Heart left ventricle (tissue), 16 donors: ENCODE measurements around the gene IFITM5. TPM values are rescaled to one million over a fixed set of nuclear protein-coding genes. Genes with fewer than 3 reads are reported as not detected.
A peak's percentile ranks its signal among the peaks of the same experiment; 100 is the strongest.

Source experiments
- ATAC-seq, 4 donors: fragments of 200-7000 bp; cut with Tn5 transposase; one replicate each; pipeline ENCODE4 v1.9.1; 2020 to 2022; ENCODE audit warnings: moderate library complexity in 4 of 4, mild to moderate bottlenecking in 3 of 4, moderate number of reproducible peaks in 1 of 4
- DNase-seq, 5 donors: peaks; one replicate each; pipeline ENCODE4 v3.0.0-alpha.2; 2020
- H3K27ac ChIP-seq, 12 donors: fragments of 200-600 bp; sonication (generic) in 4 of 12; one replicate each; pipeline versions ENCODE4 v1.5.0 to v1.8.0; 2016 to 2022; ENCODE audit warnings: mild to moderate bottlenecking in 2 of 12
- H3K27me3 ChIP-seq, 9 donors: fragments of 200-600 bp; sonication (generic) in 2 of 9; one replicate each; pipeline versions ENCODE4 v1.5.1 to v1.8.0; 2016 to 2022; ENCODE audit warnings: mild to moderate bottlenecking in 3 of 9
- H3K36me3 ChIP-seq, 9 donors: fragments of 200-600 bp; sonication (generic) in 2 of 9; one replicate each; pipeline versions ENCODE4 v1.5.0 to v1.8.0; 2018 to 2022; ENCODE audit warnings: mild to moderate bottlenecking in 2 of 9
- H3K4me1 ChIP-seq, 12 donors: fragments of 200-600 bp; sonication (generic) in 4 of 12; one replicate each; pipeline versions ENCODE4 v1.5.0 to v1.8.0; 2016 to 2022; ENCODE audit warnings: mild to moderate bottlenecking in 3 of 12
- H3K4me3 ChIP-seq, 12 donors: fragments of 200-600 bp; sonication (generic) in 4 of 12; one replicate each; pipeline versions ENCODE4 v1.5.0 to v1.8.0; 2017 to 2022; ENCODE audit warnings: mild to moderate bottlenecking in 9 of 12, moderate library complexity in 4 of 12
- H3K9me3 ChIP-seq, 12 donors: fragments of 200-600 bp; sonication (generic) in 4 of 12; one replicate each; pipeline versions ENCODE4 v1.5.0 to v1.8.0; 2016 to 2022; ENCODE audit warnings: mild to moderate bottlenecking in 1 of 12
- POLR2A ChIP-seq, 2 donors: fragments of 450-650 bp; IDR thresholded peaks; one replicate each; pipeline ENCODE4 v1.6.1; 2017; ENCODE audit warnings: antibody characterized with exemption in 2 of 2, mild to moderate bottlenecking in 2 of 2, moderate library complexity in 2 of 2
- WGBS, 4 donors: extraction: QIAGEN DNeasy Blood & Tissue Kit in 2 of 4; methylation state at CpG; one replicate each; pipeline versions ENCODE4 v1.1.5 to v1.1.7; 2013 to 2018; 5-methylcytosine and 5-hydroxymethylcytosine counted together
- intact Hi-C, 10 donors: fragments of 100-400 bp; cut with DNase I; formaldehyde crosslinking; loops; one replicate each; pipeline versions ENCODE4 v1.11.1 to v1.14.2; 2022
- polyA plus RNA-seq, 2 donors: library from polyadenylated mRNA; stranded (reverse); fragments of 200-250 nt; gene quantifications; one replicate each; pipeline ENCODE4 v1.2.3, GENCODE V29; 2013
- total RNA-seq, 9 donors: library from RNA; depleted of rRNA in 2 of 9; stranded (reverse); fragments of >200 nt in 2 of 9; fragmentation: NEBNext Ultra II Directional in 3 of 9; extraction: Animal tissue kit (Norgen Biotek cat#: 25700) in 3 of 9; gene quantifications; one replicate each; pipeline versions ENCODE4 v1.1.0 to v1.2.4, GENCODE V29; 2016 to 2023
- TF ChIP-seq, protein P1 (sequence below), 12 donors: fragments of 200-600 bp; sonication (generic) in 4 of 12; IDR thresholded peaks; one replicate each; pipeline versions ENCODE4 v1.5.0 to v1.8.0; 2018 to 2022; ENCODE audit warnings: antibody characterized with exemption in 12 of 12, mild to moderate bottlenecking in 5 of 12
- donor health status: ischemic (EF 13 %, LVEDD 7.1; RV severe dilation, severe dysfunction).
- donor health status: healthy with polysubstance abuse.
- donor health status: DM: no; HTN: yes; CAD: no.
- donor health status: DM: no; HTN: no; CAD: no.
- donor health status: ischemic (EF 25% LVEDD 6.9; RV normal size, moderate dysfunction).
- donor health status: ischemic (EF 25% LVEDD 5.7; RV mildly dilated, moderate dysfunction).
- donor health status: healthy.
- donor health status: DM: yes; HTN: yes; CAD: no.
- donor health status: ischemic (EF 35%, LVEDD 5.7; RV mildly dilated, moderate dysfunction).
- donor health status: nonischemic (EF 11% LVEDD 7.7; RV severe dilation, severe dysfunction).
- donor health status: DM: yes; HTN: yes; CAD: no.
- donor health status: PGD.
- donor health status: ischemic (EF 29% LVEDD 5.4; RV normal size, mild dysfunction).
- donor health status: nonischemic (EF 23%, LVEDD 6.1; RV moderate dilation, normal function).

The IFITM5 gene
- total and polyA plus RNA-seq, 11 donors: not detected

DNA sequence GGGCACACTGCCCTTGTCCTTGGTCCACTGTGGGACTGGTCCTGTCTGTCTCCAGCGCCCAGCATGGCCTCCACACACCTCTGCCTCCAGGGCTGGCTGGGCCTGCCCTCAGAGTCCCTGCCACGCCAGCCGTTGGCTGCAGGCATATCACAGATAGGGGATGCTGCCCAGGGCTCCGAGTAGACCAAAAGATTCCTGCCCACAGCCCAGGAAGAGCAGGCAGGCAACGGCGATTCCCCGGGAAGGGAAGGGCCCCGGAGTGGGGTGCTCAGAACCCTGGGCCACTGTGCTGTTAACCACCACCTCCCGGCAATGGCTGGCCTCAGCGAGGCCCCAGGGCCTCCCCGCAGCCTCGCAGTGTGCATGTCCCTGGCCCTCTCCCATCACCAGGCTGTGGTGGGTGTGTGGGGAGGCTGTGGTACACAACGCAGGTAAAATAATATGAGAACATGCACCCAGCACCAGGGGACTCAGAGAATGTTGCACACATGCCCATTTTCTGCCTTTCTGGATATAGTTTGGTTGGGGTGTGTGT lies 2.2 kb downstream of the IFITM5 start:
- peaks cover 4 to 42% (median 17%) of the 10 kb centered on the region in 9 donors for H3K27me3 ChIP-seq

GRCh38 chr11:296171-297050 lies 2.9 kb downstream of the IFITM5 start:
- peaks cover 0 to 9% (median 0%) of the 10 kb centered on the region in 9 donors for H3K36me3 ChIP-seq
- intact Hi-C loops: loop anchor here in 1 of 10 donors (10.0 kb wide), 1 partner anchor 92 kb away; the partner anchor contains the start of genes BET1L and RIC8A
- H3K9me3 ChIP-seq: no peaks in the 10 kb centered on the region
- H3K4me1 ChIP-seq: peaks cover 0 to 18% (median 0%) of the 10 kb centered on the region in 12 donors
- peaks cover 4 to 38% (median 17%) of the 10 kb centered on the region in 9 donors for H3K27me3 ChIP-seq
- no peak overlapping the region for H3K27ac ChIP-seq
- ATAC-seq (no peak), DNase-seq (peak in 3 of 5 donors; percentile 21 to 58 (median 26))
- TF ChIP-seq, protein P1, sequence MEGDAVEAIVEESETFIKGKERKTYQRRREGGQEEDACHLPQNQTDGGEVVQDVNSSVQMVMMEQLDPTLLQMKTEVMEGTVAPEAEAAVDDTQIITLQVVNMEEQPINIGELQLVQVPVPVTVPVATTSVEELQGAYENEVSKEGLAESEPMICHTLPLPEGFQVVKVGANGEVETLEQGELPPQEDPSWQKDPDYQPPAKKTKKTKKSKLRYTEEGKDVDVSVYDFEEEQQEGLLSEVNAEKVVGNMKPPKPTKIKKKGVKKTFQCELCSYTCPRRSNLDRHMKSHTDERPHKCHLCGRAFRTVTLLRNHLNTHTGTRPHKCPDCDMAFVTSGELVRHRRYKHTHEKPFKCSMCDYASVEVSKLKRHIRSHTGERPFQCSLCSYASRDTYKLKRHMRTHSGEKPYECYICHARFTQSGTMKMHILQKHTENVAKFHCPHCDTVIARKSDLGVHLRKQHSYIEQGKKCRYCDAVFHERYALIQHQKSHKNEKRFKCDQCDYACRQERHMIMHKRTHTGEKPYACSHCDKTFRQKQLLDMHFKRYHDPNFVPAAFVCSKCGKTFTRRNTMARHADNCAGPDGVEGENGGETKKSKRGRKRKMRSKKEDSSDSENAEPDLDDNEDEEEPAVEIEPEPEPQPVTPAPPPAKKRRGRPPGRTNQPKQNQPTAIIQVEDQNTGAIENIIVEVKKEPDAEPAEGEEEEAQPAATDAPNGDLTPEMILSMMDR (IDR thresholded peaks at IDR 0.05): no peak
- TF ChIP-seq POLR2A (IDR thresholded peaks at IDR 0.05): no peak
- 64 to 79% (median 74%) methylated on average over 21 to 35 of the region's 35 CpGs for WGBS, 4 donors
- no peak overlapping the region for H3K4me3 ChIP-seq

More for the DNA sequence above, 2.2 kb downstream of the IFITM5 start:
- ATAC-seq: peak in 1 of 4 donors; percentile 18
- Histone ChIP-seq H3K27ac (no peak overlapping the region), H3K4me3 (no peak overlapping the region), H3K9me3 (no peaks in the 10 kb centered on the region), H3K36me3 (peaks cover 0 to 9% (median 0%) of the 10 kb centered on the region in 9 donors), H3K4me1 (peaks cover 0 to 18% (median 0%) of the 10 kb centered on the region in 12 donors)
- TF ChIP-seq POLR2A (IDR thresholded peaks at IDR 0.05): no peak
- TF ChIP-seq, protein P1 (IDR thresholded peaks at IDR 0.05): no peak
- DNase-seq: peak in 3 of 5 donors; percentile 21 to 51 (median 23)
- intact Hi-C loops: loop anchor here in 1 of 10 donors (10.0 kb wide), 1 partner anchor 92 kb away; the partner anchor contains the start of genes BET1L and RIC8A
- 63 to 75% (median 71%) methylated on average over 9 to 13 of the region's 13 CpGs for WGBS, 4 donors

DNA sequence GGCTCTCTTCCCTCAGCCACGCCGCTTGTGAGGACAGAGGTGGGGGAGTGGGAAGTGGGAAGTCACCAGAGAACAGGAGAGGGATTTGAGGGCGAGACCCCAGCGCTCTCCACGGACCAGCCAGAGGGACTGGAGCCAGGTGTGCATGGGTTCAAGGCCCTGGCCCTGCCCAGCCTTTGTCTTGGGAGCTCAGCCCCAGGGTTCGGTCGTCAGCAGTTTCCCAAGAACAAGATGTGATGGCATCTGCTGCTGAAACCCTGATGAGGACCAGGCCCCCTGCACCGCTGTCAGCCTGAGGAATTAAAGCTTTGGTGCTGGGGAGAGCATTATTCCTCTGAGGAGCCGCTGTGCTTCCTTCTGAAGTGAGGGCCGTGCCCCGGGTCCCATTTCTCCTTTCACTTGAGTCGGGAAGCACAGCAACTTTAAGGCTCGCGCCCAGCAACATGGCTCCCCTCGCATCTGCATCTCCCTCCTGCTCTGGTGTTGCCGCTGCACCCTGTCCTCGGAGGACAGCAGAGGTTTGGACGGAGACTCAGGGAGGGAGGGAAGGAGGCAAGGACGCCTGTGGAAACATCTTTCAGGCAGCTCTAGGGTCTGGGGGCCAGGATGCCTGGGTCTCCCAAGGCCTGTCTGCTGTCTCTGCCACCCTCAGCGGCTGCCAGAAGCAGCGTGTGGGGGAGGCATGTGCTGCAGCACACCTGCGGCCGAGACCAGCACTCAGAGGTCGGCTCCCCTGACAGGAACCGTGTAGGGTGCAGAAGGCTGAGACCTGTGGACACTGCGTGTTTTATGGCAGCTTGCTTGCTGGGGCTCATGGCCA lies 3.8 kb downstream of the IFITM5 start:
- TF ChIP-seq, protein P1 (IDR thresholded peaks at IDR 0.05): no peak
- TF ChIP-seq POLR2A (IDR thresholded peaks at IDR 0.05): no peak
- Histone ChIP-seq H3K27me3 (peaks cover 4 to 30% (median 16%) of the 10 kb centered on the region in 9 donors), H3K27ac (no peak overlapping the region), H3K4me1 (peaks cover 0 to 18% (median 0%) of the 10 kb centered on the region in 12 donors), H3K36me3 (peaks cover 0 to 9% (median 0%) of the 10 kb centered on the region in 9 donors), H3K9me3 (no peaks in the 10 kb centered on the region), H3K4me3 (no peak overlapping the region)
- intact Hi-C loops: loop anchor here in 1 of 10 donors (10.0 kb wide), 1 partner anchor 91 kb away; the partner anchor contains the start of genes BET1L and RIC8A
- WGBS, 4 donors: 68 to 73% (median 71%) methylated on average over 19 to 26 of the region's 26 CpGs
- DNase-seq (peak in 2 of 5 donors; percentile 22 to 50), ATAC-seq (no peak)
